Ishikawa (cell line): Measurements from ENCODE around the gene CDH18.

Experiments
- CEBPB ChIP-seq: IDR thresholded peaks from 2 replicates; pipeline ENCODE4 v1.6.1; 2012
- CREB1 ChIP-seq: IDR thresholded peaks from 2 replicates; pipeline ENCODE4 v1.6.1; 2012; ENCODE audit warnings: low read depth
- EGR1 ChIP-seq: IDR thresholded peaks from 2 replicates; pipeline ENCODE4 v1.6.1; 2012
- EP300 ChIP-seq: IDR thresholded peaks from 2 replicates; pipeline ENCODE4 v1.6.1; 2012; ENCODE audit warnings: borderline replicate concordance
- FOXM1 ChIP-seq: IDR thresholded peaks from 2 replicates; pipeline ENCODE4 v1.6.1; 2012; ENCODE audit warnings: low read depth, borderline replicate concordance
- MAX ChIP-seq: IDR thresholded peaks from 2 replicates; pipeline ENCODE4 v1.6.1; 2012
- NFIC ChIP-seq: IDR thresholded peaks from 2 replicates; pipeline ENCODE4 v1.6.1; 2012
- RAD21 ChIP-seq: IDR thresholded peaks from 2 replicates; pipeline ENCODE4 v1.6.1; 2012; ENCODE audit warnings: low read depth
- REST ChIP-seq: IDR thresholded peaks from 2 replicates; pipeline ENCODE4 v1.6.1; 2012; ENCODE audit warnings: low read depth, mild to moderate bottlenecking
- TEAD4 ChIP-seq: IDR thresholded peaks from 2 replicates; pipeline ENCODE4 v1.6.1; 2012
- YY1 ChIP-seq: IDR thresholded peaks from 2 replicates; pipeline ENCODE4 v1.6.1; 2012; ENCODE audit warnings: low read depth

GRCh38 chr5:19615071-19615470 lies 372.9 kb downstream of the CDH18 start:
- TF ChIP-seq EP300 (no peak), RAD21 (no peak), TEAD4 (no peak), CREB1 (no peak), EGR1 (no peak), NFIC (no peak), MAX (no peak), CEBPB (no peak), REST (no peak), YY1 (no peak), FOXM1 (no peak)
